ENCODE data around the gene LYAR. TPM values are rescaled to one million over a fixed set of nuclear protein-coding genes. Genes with fewer than 3 reads are reported as not detected.

The LYAR gene
- total and polyA plus RNA-seq, 2 experiments from 2014 or later: 6.7 to 12.2 TPM

DNA sequence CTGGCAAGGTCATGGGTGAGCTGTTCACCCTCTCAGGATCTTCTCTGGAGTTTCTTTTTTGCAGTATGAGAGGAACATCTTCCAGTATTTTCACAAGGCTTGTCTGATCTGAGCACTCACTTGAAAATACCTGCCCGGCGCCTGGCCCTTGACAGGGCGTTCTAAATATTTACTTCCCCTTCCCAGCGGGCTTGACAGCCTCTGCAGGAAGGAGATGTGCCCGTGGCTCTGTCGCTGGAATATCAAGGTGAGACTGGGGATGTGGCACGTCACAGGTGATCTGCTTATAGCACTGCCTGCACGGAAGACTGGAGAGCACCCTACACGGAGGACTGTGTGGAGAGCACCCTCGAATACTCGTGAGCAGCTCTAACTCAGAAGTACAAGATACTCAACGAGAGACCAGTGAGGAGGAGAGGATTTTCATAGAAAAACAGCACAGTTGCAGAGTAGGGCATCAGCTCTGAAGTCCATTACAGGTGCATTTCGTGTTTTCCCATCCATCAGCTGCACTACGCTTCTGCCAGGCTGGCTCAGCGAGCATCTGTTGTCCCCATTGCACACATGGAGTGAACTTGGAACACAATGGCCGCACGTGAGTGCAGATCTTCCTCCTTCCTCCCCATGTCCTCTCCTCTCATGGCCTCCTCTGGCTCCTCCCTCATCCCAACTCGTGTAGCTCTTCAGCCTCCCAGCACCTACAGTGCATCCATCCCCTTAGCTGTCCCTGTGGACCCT is 32.2 kb upstream of the LYAR start:
- no peaks in the 10 kb centered on the region for H3K9me3 ChIP-seq (ENCODE audit: low read depth)
- H3K4me2 ChIP-seq: no peak overlapping the region
- H4K20me1 ChIP-seq (ENCODE audit: insufficient read depth, poor library complexity, severe bottlenecking): no peaks in the 10 kb centered on the region
- TF ChIP-seq EZH2phosphoT487 (IDR thresholded peaks at IDR 0.05; ENCODE audit: low read depth, severe bottlenecking, unreplicated experiment): no peak
- no peak for TF ChIP-seq EZH2 (IDR thresholded peaks at IDR 0.05; ENCODE audit: borderline replicate concordance)
- TF ChIP-seq CTCF (IDR thresholded peaks at IDR 0.05; ENCODE audit: poor library complexity): no peak
- no peak for DNase-seq (ENCODE audit: low spot score)
- no peaks in the 10 kb centered on the region for H3K36me3 ChIP-seq (replicated peaks; ENCODE audit: insufficient read depth, low read depth)
- no peaks in the 10 kb centered on the region for H3K27me3 ChIP-seq
- no peaks in the 10 kb centered on the region for H3K79me2 ChIP-seq
- H3K9me2 ChIP-seq (replicated peaks; ENCODE audit: insufficient read depth): no peaks in the 10 kb centered on the region
- no peak overlapping the region for H2AFZ ChIP-seq
- H3K4me1 ChIP-seq (ENCODE audit: insufficient read depth): no peaks in the 10 kb centered on the region
- no peak overlapping the region for H3K27ac ChIP-seq
- H3K4me3 ChIP-seq: no peak overlapping the region
- WGBS (ENCODE audit: low lambda C conversion rate, missing lambda C conversion rate): 88% methylated on average over 18 of the region's 18 CpGs

DNA sequence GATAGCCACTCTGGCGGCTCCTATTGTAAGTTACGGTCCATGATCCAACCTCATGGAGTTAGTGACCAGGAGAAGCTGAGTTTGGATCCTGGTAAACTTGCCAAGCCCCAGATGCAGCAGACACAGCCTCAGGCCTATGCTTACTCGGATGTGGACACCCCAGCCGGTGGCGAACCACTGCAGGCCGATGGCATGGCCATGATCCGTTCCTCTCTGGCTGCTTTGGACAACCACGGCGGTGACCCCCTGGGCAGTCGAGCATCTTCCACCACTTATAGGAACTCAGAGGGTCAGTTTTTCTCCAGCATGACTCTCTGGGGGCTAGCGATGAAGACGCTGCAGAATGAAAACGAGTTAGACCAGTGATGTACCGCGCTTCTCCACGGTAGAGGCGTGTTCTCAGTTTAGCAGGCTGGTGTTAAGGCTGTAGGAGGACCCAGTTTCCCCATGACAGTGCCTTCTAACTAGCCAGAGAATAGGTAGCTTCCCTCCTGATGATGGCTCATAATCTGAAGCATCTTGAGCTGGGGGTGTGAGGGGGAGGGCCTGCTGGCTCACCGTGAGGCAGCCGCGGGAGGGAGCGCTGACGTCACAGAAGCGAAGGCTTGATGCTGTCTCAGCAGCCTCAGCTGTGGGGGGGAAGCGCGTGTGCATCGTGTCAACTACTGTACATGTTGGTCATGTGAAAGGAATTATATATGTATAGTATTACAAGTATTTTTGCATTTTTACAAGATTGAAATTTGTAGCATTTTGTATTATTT is 31.2 kb upstream of the LYAR start:
- H3K4me2 ChIP-seq: no peak overlapping the region
- no peaks in the 10 kb centered on the region for H3K9me2 ChIP-seq (replicated peaks; ENCODE audit: insufficient read depth)
- H3K27me3 ChIP-seq: no peaks in the 10 kb centered on the region
- no peaks in the 10 kb centered on the region for H3K36me3 ChIP-seq (replicated peaks; ENCODE audit: insufficient read depth, low read depth)
- no peaks in the 10 kb centered on the region for H3K9me3 ChIP-seq (ENCODE audit: low read depth)
- no peak for TF ChIP-seq EZH2 (IDR thresholded peaks at IDR 0.05; ENCODE audit: borderline replicate concordance)
- TF ChIP-seq EZH2phosphoT487 (IDR thresholded peaks at IDR 0.05; ENCODE audit: low read depth, severe bottlenecking, unreplicated experiment): no peak
- H3K4me1 ChIP-seq (ENCODE audit: insufficient read depth): no peaks in the 10 kb centered on the region
- H3K27ac ChIP-seq: no peak overlapping the region
- H4K20me1 ChIP-seq (ENCODE audit: insufficient read depth, poor library complexity, severe bottlenecking): no peaks in the 10 kb centered on the region
- no peak overlapping the region for H3K4me3 ChIP-seq
- no peak for DNase-seq (ENCODE audit: low spot score)
- H2AFZ ChIP-seq: no peak overlapping the region
- H3K79me2 ChIP-seq: no peaks in the 10 kb centered on the region
- 95% methylated on average over 26 of the region's 26 CpGs for whole genome bisulfite sequencing (ENCODE audit: low lambda C conversion rate, missing lambda C conversion rate)

- no peak overlapping the region for H3K27ac ChIP-seq
- DNase-seq (ENCODE audit: low spot score): no peak
- H3K36me3 ChIP-seq (replicated peaks; ENCODE audit: insufficient read depth, low read depth): no peaks in the 10 kb centered on the region
- no peaks in the 10 kb centered on the region for H3K79me2 ChIP-seq
- H3K4me1 ChIP-seq (ENCODE audit: insufficient read depth): no peaks in the 10 kb centered on the region
- H3K4me3 ChIP-seq: no peak overlapping the region
- no peaks in the 10 kb centered on the region for H4K20me1 ChIP-seq (ENCODE audit: insufficient read depth, poor library complexity, severe bottlenecking)
- H3K9me2 ChIP-seq (replicated peaks; ENCODE audit: insufficient read depth): no peaks in the 10 kb centered on the region
- H3K9me3 ChIP-seq (ENCODE audit: low read depth): no peaks in the 10 kb centered on the region
- H2AFZ ChIP-seq: no peak overlapping the region
- H3K27me3 ChIP-seq: no peaks in the 10 kb centered on the region
- TF ChIP-seq EZH2 (IDR thresholded peaks at IDR 0.05; ENCODE audit: borderline replicate concordance) (no peak), CTCF (IDR thresholded peaks at IDR 0.05; ENCODE audit: poor library complexity) (no peak), EZH2phosphoT487 (IDR thresholded peaks at IDR 0.05; ENCODE audit: low read depth, severe bottlenecking, unreplicated experiment) (no peak)
- H3K4me2 ChIP-seq: no peak overlapping the region
- 97% methylated on average over 15 of the region's 15 CpGs for WGBS (ENCODE audit: low lambda C conversion rate, missing lambda C conversion rate)
Observed at GRCh38 chr4:4320528-4320927, 30.6 kb upstream of the LYAR start.
